Thyroid gland (tissue), 4 donors: ENCODE measurements around the gene TEAD3. TPM values are rescaled to one million over a fixed set of nuclear protein-coding genes. Genes with fewer than 3 reads are reported as not detected.

ENCODE experiments used
- DNase-seq, 2 donors: peaks; one replicate each; pipeline ENCODE4 v3.0.0-alpha.2; 2019
- H3K27ac ChIP-seq, 3 donors: fragments of 200-600 bp; sonication (generic); 1 replicate in 2 of 3; 2 replicates in 1 of 3; pipeline ENCODE4 v1.5.1; 2016 to 2019; ENCODE audit warnings: mild to moderate bottlenecking in 1 of 3, moderate library complexity in 1 of 3
- H3K27me3 ChIP-seq: fragments of 200-600 bp; sonication (generic); one replicate; pipeline ENCODE4 v1.5.1; 2019
- H3K36me3 ChIP-seq, 2 donors: fragments of 200-600 bp; sonication (generic); one replicate each; pipeline ENCODE4 v1.5.1; 2016 to 2019
- H3K4me1 ChIP-seq, 2 donors: fragments of 200-600 bp; sonication (generic); one replicate each; pipeline ENCODE4 v1.5.1; 2017 to 2019
- H3K4me3 ChIP-seq, 3 donors: fragments of 200-600 bp; sonication (generic); replicated peaks in 1 of 3; 1 replicate in 2 of 3; 2 replicates in 1 of 3; pipeline ENCODE4 v1.5.1; 2016; ENCODE audit warnings: mild to moderate bottlenecking in 1 of 3
- H3K9me3 ChIP-seq: fragments of 200-600 bp; sonication (generic); one replicate; pipeline ENCODE4 v1.5.1; 2017
- CTCF ChIP-seq, 6 experiments: fragments of 200-600 bp in 3 of 6; fragments of 450-650 bp in 3 of 6; sonication (generic) in 3 of 6; IDR thresholded peaks; one replicate each; pipeline ENCODE4 v1.5.1; 2016 to 2019; ENCODE audit warnings: antibody characterized with exemption in 6 of 6, mild to moderate bottlenecking in 2 of 6, inconsistent platforms in 1 of 6, moderate library complexity in 1 of 6
- POLR2A ChIP-seq, 2 donors: fragments of 450-650 bp; IDR thresholded peaks; one replicate each; pipeline ENCODE4 v1.6.1; 2017; ENCODE audit warnings: antibody characterized with exemption in 2 of 2, mild to moderate bottlenecking in 2 of 2, moderate library complexity in 1 of 2
- WGBS, 2 donors: methylation state at CpG; one replicate each; pipeline ENCODE4 v1.1.5; 2017; 5-methylcytosine and 5-hydroxymethylcytosine counted together
- intact Hi-C: fragments of 100-400 bp; cut with DNase I; formaldehyde crosslinking; loops from one replicate; pipeline ENCODE4 v1.15.1; 2023
- total RNA-seq, 4 donors: library from RNA; depleted of rRNA; stranded (reverse); fragments of >200 nt; gene quantifications; one replicate each; pipeline ENCODE4 v1.2.3, GENCODE V29; 2016

The TEAD3 gene
- total RNA-seq, 4 donors from 2014 or later, result 9.9 to 17.0 (median 11.2) TPM

GRCh38 chr6:35432291-35432690 lies 64.6 kb downstream of the TEAD3 start:
- Histone ChIP-seq H3K4me3 (no peak overlapping the region), H3K36me3 (peaks cover 1 to 5% of the 10 kb centered on the region in 2 donors), H3K4me1 (peaks cover 0 to 4% of the 10 kb centered on the region in 2 donors), H3K27ac (no peak overlapping the region), H3K27me3 (no peaks in the 10 kb centered on the region), H3K9me3 (no peaks in the 10 kb centered on the region)
- no peak for DNase-seq
- intact Hi-C loops, result no loop called here
- TF ChIP-seq POLR2A (IDR thresholded peaks at IDR 0.05), result no peak
- TF ChIP-seq CTCF (IDR thresholded peaks at IDR 0.05), result no peak
- WGBS, 2 donors, result 72% methylated on average over 4 of the region's 4 CpGs

GRCh38 chr6:35429463-35429862 lies 67.4 kb downstream of the TEAD3 start:
- Histone ChIP-seq H3K9me3 (no peaks in the 10 kb centered on the region), H3K36me3 (peaks cover 25 to 29% of the 10 kb centered on the region in 2 donors), H3K4me1 (no peaks in the 10 kb centered on the region), H3K27me3 (no peaks in the 10 kb centered on the region), H3K4me3 (no peak overlapping the region), H3K27ac (no peak overlapping the region)
- no peak for DNase-seq
- 96 to 98% methylated on average over 2 of the region's 2 CpGs for WGBS, 2 donors
- intact Hi-C loops, result no loop called here
- TF ChIP-seq CTCF (IDR thresholded peaks at IDR 0.05) (no peak), POLR2A (IDR thresholded peaks at IDR 0.05) (no peak)

- no peaks in the 10 kb centered on the region for H3K4me1 ChIP-seq
- H3K27me3 ChIP-seq, result no peaks in the 10 kb centered on the region
- H3K9me3 ChIP-seq, result no peaks in the 10 kb centered on the region
- intact Hi-C loops, result no loop called here
- H3K4me3 ChIP-seq, result no peak overlapping the region
- 85 to 87% methylated on average over 10 of the region's 10 CpGs for WGBS, 2 donors
- no peak for DNase-seq
- no peak for TF ChIP-seq POLR2A (IDR thresholded peaks at IDR 0.05)
- peaks cover 31 to 36% of the 10 kb centered on the region in 2 donors for H3K36me3 ChIP-seq
- H3K27ac ChIP-seq, result no peak overlapping the region
Observed at GRCh38 chr6:35428421-35429149, 68.3 kb downstream of the TEAD3 start.

- 85 to 90% methylated on average over 8 of the region's 9 CpGs for WGBS, 2 donors
- Histone ChIP-seq H3K27ac (no peak overlapping the region), H3K4me1 (no peaks in the 10 kb centered on the region), H3K4me3 (no peak overlapping the region), H3K9me3 (no peaks in the 10 kb centered on the region), H3K36me3 (peaks cover 31 to 36% of the 10 kb centered on the region in 2 donors), H3K27me3 (no peaks in the 10 kb centered on the region)
- intact Hi-C loops, result no loop called here
- DNase-seq, result no peak
- TF ChIP-seq POLR2A (IDR thresholded peaks at IDR 0.05) (no peak), CTCF (IDR thresholded peaks at IDR 0.05) (no peak)
Observed at GRCh38 chr6:35427851-35428321, 69.0 kb downstream of the TEAD3 start.

GRCh38 chr6:35427435-35427834 lies 69.4 kb downstream of the TEAD3 start:
- H3K4me3 ChIP-seq, result no peak overlapping the region
- intact Hi-C loops, result no loop called here
- H3K27ac ChIP-seq, result no peak overlapping the region
- H3K9me3 ChIP-seq, result no peaks in the 10 kb centered on the region
- H3K36me3 ChIP-seq, result peaks cover 33 to 40% of the 10 kb centered on the region in 2 donors
- TF ChIP-seq CTCF (IDR thresholded peaks at IDR 0.05) (no peak), POLR2A (IDR thresholded peaks at IDR 0.05) (no peak)
- no peaks in the 10 kb centered on the region for H3K4me1 ChIP-seq
- no peaks in the 10 kb centered on the region for H3K27me3 ChIP-seq
- no peak for DNase-seq
- 89 to 100% methylated on average over 5 of the region's 5 CpGs for WGBS, 2 donors
